ENCODE measurements around the gene UNC13A.

DNA sequence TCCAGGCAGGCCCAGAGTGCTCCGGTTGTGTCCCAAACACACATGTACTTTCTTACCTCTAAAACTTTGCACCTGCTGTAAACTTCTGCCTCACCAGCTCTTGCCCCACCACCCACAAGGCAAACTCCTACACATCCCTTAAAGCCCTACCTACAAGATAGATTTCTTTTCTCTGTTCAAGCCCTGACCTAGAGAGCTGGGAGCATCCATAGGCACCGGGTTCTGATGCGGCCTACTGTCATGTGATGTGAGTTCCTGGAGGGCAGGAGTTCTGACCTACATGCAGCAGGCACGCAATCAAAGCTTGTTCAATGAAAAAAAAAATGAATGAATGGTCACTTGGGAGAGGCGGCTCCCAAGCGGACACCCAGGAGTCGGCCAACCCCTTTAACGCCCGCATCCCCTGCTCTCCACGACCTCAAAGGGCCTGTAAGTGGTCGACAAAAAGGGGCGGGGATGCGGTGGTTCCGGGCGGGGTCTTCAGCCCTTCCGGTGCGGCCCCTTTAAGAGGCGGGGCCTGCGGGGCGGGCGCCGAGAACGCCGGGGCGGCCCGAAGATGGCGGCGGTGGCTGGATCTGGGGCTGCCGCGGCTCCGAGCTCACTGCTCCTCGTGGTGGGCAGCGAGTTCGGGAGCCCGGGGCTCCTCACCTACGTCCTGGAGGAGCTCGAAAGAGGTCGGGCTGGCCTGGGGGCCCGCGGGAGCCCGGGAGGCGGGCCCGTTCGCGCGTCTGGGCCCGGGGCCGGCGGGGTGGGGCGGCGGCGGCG lies 31.0 kb upstream of the UNC13A start, which contains the start of gene MAP1S:
- TF ChIP-seq, protein P1, sequence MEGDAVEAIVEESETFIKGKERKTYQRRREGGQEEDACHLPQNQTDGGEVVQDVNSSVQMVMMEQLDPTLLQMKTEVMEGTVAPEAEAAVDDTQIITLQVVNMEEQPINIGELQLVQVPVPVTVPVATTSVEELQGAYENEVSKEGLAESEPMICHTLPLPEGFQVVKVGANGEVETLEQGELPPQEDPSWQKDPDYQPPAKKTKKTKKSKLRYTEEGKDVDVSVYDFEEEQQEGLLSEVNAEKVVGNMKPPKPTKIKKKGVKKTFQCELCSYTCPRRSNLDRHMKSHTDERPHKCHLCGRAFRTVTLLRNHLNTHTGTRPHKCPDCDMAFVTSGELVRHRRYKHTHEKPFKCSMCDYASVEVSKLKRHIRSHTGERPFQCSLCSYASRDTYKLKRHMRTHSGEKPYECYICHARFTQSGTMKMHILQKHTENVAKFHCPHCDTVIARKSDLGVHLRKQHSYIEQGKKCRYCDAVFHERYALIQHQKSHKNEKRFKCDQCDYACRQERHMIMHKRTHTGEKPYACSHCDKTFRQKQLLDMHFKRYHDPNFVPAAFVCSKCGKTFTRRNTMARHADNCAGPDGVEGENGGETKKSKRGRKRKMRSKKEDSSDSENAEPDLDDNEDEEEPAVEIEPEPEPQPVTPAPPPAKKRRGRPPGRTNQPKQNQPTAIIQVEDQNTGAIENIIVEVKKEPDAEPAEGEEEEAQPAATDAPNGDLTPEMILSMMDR (IDR thresholded peaks at IDR 0.05): no peak
- TF ChIP-seq POLR2A (IDR thresholded peaks at IDR 0.05): peak; percentile 32 to 43

Data from adrenal gland (tissue), 5 donors.